GM18858 (cell line): Measurements from ENCODE around the gene FAM184A.

Experiments
- ATAC-seq: cut with Tn5 transposase; IDR thresholded peaks from one replicate; pipeline ENCODE4 v1.9.1; 2021; ENCODE audit not compliant: unreplicated experiment

FAM184A gene

DNA sequence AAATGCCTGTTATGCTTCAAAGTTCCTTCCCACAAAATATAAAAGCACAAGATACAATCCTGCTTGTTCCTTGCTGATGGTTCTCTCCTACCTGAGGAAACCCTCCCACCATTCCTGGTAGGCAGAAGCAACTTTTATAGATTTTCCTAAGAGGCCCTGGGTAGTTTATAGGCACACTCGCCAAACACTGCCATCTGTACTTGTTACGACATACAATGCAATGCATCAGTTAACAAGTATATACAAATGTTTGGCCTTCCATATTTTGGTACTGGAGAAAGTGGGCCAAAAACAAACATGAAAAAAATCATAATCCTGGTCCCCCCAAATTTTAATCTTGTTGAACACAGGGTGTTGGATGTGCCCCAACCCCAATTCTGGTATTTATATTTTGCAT is 160.1 kb downstream of the FAM184A start:
- ATAC-seq, result no peak

DNA sequence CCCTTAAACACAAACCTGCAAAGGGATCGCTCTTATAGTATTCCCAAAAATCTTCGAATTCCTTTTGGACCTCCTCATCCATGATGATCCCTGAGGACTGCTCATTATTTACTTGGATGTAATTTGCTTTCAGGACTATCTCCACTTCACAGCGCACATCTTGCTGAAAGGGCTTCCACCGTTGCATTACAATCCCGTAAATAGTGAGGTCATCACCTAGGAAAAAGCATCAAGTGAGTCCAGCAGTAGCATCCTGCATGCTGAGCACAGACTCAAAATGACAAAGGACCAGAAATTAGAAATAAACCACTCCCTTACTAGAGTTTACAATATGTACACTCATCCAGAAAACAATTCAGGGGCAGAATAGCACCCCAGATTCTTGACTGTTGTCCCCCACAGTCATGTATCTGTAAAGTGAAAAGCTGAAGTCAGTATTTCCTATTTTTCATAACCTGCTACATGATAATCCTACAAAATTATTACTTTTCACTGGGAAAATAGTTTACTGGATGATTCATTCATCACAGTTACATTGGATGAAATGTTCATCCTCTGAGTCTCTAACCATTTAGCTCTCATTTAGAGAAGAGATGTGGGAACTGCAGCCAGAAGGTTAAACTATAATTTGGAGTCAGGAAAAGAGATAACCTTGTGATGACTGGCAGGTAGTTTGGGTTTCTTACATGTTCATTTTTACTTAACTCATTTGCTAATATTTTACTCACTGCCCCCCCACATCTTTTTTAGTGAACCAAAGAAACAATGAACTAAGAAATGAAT is 160.7 kb downstream of the FAM184A start:
- ATAC-seq, result no peak

- no peak for ATAC-seq
Measured at GRCh38 chr6:118914598-118914997, 163.9 kb downstream of the FAM184A start.

- no peak for ATAC-seq
Measured at GRCh38 chr6:118913161-118913560, 165.3 kb downstream of the FAM184A start.

DNA sequence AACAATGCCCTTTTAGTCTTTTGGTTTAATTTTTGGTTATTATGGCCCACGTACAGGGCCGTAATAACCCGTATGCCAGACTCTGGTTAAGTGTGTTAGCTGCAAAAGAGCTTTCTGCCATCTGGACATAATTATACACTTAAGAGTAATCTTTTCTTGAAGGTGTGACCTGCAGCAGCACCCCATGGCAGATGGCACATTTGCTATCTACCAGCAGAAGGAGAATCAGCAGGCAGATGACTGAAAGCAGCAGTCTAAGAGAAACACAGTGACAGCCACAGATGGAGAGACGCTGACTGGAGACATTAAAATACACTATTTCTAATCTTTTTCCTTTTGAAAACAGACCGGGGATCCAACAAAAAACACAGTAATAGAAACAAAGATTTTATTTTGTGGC is 165.8 kb downstream of the FAM184A start:
- ATAC-seq, result no peak
